ENCODE data around the gene ANO3. TPM values are rescaled to one million over a fixed set of nuclear protein-coding genes. Genes with fewer than 3 reads are reported as not detected.
A peak's percentile ranks its signal among the peaks of the same experiment; 100 is the strongest.

The ANO3 gene
- total RNA-seq, 6 experiments from 2014 or later, result 0.71 to 2.6 (median 1.4) TPM

GRCh38 chr11:26675233-26675928 is 343.5 kb downstream of the ANO3 start:
- no peak overlapping the region for H3K27ac ChIP-seq
- H3K36me3 ChIP-seq, result no peaks in the 10 kb centered on the region
- intact Hi-C loops (cut with DNase I), result no loop called here
- no peak overlapping the region for H3K4me3 ChIP-seq
- no peaks in the 10 kb centered on the region for H3K27me3 ChIP-seq
- DNase-seq, result no peak
- TF ChIP-seq CTCF (IDR thresholded peaks at IDR 0.05) (no peak), POLR2A (IDR thresholded peaks at IDR 0.05) (no peak)
- ATAC-seq, result peak in 3 of 4 donors; percentile 20 to 59 (median 42)
- WGBS (ENCODE audit: insufficient coverage, low coverage, low lambda C conversion rate, missing lambda C conversion rate), result 38% methylated on average over 2 of the region's 2 CpGs
- no peaks in the 10 kb centered on the region for H3K9me3 ChIP-seq
- H3K4me1 ChIP-seq, result no peaks in the 10 kb centered on the region

- Histone ChIP-seq H3K27me3 (no peaks in the 10 kb centered on the region), H3K4me1 (no peaks in the 10 kb centered on the region), H3K27ac (no peak overlapping the region), H3K36me3 (no peaks in the 10 kb centered on the region), H3K9me3 (no peaks in the 10 kb centered on the region), H3K4me3 (no peak overlapping the region)
- DNase-seq, result no peak
- ATAC-seq, result no peak
- WGBS (ENCODE audit: insufficient coverage, low coverage, low lambda C conversion rate, missing lambda C conversion rate), result 57% methylated on average over 2 of the region's 2 CpGs
- TF ChIP-seq CTCF (IDR thresholded peaks at IDR 0.05), result no peak
- intact Hi-C loops (cut with DNase I), result no loop called here
Measured at GRCh38 chr11:26676641-26677040, 344.7 kb downstream of the ANO3 start.

GRCh38 chr11:26677566-26677965 is 345.6 kb downstream of the ANO3 start:
- intact Hi-C loops (cut with DNase I), result no loop called here
- H3K36me3 ChIP-seq, result no peaks in the 10 kb centered on the region
- no peaks in the 10 kb centered on the region for H3K9me3 ChIP-seq
- TF ChIP-seq CTCF (IDR thresholded peaks at IDR 0.05) (no peak), POLR2A (IDR thresholded peaks at IDR 0.05) (no peak)
- no peak overlapping the region for H3K4me3 ChIP-seq
- no peak for ATAC-seq
- H3K27ac ChIP-seq, result no peak overlapping the region
- H3K27me3 ChIP-seq, result no peaks in the 10 kb centered on the region
- no peak for DNase-seq
- H3K4me1 ChIP-seq, result no peaks in the 10 kb centered on the region

GRCh38 chr11:26687351-26687750 is 355.4 kb downstream of the ANO3 start:
- Histone ChIP-seq H3K4me3 (no peak overlapping the region), H3K27me3 (no peaks in the 10 kb centered on the region), H3K27ac (no peak overlapping the region), H3K9me3 (no peaks in the 10 kb centered on the region), H3K4me1 (no peaks in the 10 kb centered on the region), H3K36me3 (no peaks in the 10 kb centered on the region)
- DNase-seq, result no peak
- 89% methylated on average over 1 of the region's 1 CpG for WGBS (ENCODE audit: insufficient coverage, low coverage, low lambda C conversion rate, missing lambda C conversion rate)
- intact Hi-C loops (cut with DNase I), result no loop called here
- no peak for ATAC-seq
- no peak for TF ChIP-seq POLR2A (IDR thresholded peaks at IDR 0.05)
- no peak for TF ChIP-seq CTCF (IDR thresholded peaks at IDR 0.05)

- no peaks in the 10 kb centered on the region for H3K36me3 ChIP-seq
- H3K9me3 ChIP-seq, result no peaks in the 10 kb centered on the region
- no peaks in the 10 kb centered on the region for H3K27me3 ChIP-seq
- DNase-seq, result no peak
- H3K4me3 ChIP-seq, result no peak overlapping the region
- WGBS (ENCODE audit: insufficient coverage, low coverage, low lambda C conversion rate, missing lambda C conversion rate), result 71% methylated on average over 4 of the region's 4 CpGs
- no peak for ATAC-seq
- intact Hi-C loops (cut with DNase I), result no loop called here
- TF ChIP-seq POLR2A (IDR thresholded peaks at IDR 0.05), result no peak
- no peak for TF ChIP-seq CTCF (IDR thresholded peaks at IDR 0.05)
- H3K4me1 ChIP-seq, result no peaks in the 10 kb centered on the region
- H3K27ac ChIP-seq, result no peak overlapping the region
Measured at GRCh38 chr11:26688701-26689100, 356.8 kb downstream of the ANO3 start.

All from right lobe of liver (tissue), 6 donors.